Measurements from ENCODE around the gene CUZD1. TPM values are rescaled to one million over a fixed set of nuclear protein-coding genes. Genes with fewer than 3 reads are reported as not detected.

The CUZD1 gene
- total and polyA plus RNA-seq, 9 of the 15 experiments (the other 6 are each of a cell fraction or from before 2014, with no cell fraction given): 0.51 to 1.7 (median 1.1) TPM

DNA sequence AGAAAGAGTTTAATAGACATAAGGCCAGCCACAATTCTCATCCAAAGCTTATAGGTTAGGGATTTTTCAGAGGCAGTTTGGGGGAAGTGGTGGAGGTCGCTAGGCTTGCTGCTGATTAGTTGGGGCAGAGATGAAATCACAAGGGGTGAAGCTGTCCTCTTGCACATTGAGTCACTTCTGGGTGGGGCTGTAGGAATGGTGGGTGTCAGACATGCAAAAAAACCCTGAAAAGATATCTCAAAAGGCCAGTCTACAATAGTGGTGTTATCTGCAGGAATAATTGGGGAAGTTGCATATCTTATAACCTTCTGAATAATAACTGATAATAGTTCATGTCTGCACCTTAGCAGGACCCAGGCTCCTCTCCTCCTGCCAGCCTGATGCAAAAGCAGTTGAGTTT is 31.6 kb upstream of the CUZD1 start (continued):
- TF ChIP-seq ETS1 (conservative IDR thresholded peaks at IDR 0.05; ENCODE audit: control insufficient read depth, low read depth, low read length): no peak
- no peak for TF ChIP-seq DLX4 (CRISPR knock-in tag; IDR thresholded peaks at IDR 0.05)
- TF ChIP-seq ZNF253 (CRISPR knock-in tag; conservative IDR thresholded peaks at IDR 0.05): no peak
- TF ChIP-seq, protein P1, sequence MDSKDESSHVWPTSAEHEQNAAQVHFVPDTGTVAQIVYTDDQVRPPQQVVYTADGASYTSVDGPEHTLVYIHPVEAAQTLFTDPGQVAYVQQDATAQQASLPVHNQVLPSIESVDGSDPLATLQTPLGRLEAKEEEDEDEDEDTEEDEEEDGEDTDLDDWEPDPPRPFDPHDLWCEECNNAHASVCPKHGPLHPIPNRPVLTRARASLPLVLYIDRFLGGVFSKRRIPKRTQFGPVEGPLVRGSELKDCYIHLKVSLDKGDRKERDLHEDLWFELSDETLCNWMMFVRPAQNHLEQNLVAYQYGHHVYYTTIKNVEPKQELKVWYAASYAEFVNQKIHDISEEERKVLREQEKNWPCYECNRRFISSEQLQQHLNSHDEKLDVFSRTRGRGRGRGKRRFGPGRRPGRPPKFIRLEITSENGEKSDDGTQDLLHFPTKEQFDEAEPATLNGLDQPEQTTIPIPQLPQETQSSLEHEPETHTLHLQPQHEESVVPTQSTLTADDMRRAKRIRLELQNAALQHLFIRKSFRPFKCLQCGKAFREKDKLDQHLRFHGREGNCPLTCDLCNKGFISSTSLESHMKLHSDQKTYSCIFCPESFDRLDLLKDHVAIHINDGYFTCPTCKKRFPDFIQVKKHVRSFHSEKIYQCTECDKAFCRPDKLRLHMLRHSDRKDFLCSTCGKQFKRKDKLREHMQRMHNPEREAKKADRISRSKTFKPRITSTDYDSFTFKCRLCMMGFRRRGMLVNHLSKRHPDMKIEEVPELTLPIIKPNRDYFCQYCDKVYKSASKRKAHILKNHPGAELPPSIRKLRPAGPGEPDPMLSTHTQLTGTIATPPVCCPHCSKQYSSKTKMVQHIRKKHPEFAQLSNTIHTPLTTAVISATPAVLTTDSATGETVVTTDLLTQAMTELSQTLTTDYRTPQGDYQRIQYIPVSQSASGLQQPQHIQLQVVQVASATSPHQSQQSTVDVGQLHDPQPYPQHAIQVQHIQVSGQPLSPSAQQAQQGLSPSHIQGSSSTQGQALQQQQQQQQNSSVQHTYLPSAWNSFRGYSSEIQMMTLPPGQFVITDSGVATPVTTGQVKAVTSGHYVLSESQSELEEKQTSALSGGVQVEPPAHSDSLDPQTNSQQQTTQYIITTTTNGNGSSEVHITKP (IDR thresholded peaks at IDR 0.05; ENCODE audit: partially characterized antibody): no peak
- peak; percentile 84 for TF ChIP-seq ARID1B (IDR thresholded peaks at IDR 0.05)
- TF ChIP-seq NFE2L1 (tag; IDR thresholded peaks at IDR 0.05; ENCODE audit: borderline replicate concordance, low read depth): no peak
- peak; percentile 86 for TF ChIP-seq TEAD4 (IDR thresholded peaks at IDR 0.05; ENCODE audit: low read length)
- TF ChIP-seq TEAD4 (CRISPR knock-in tag; IDR thresholded peaks at IDR 0.05; ENCODE audit: borderline replicate concordance): no peak
- TF ChIP-seq, protein P2, sequence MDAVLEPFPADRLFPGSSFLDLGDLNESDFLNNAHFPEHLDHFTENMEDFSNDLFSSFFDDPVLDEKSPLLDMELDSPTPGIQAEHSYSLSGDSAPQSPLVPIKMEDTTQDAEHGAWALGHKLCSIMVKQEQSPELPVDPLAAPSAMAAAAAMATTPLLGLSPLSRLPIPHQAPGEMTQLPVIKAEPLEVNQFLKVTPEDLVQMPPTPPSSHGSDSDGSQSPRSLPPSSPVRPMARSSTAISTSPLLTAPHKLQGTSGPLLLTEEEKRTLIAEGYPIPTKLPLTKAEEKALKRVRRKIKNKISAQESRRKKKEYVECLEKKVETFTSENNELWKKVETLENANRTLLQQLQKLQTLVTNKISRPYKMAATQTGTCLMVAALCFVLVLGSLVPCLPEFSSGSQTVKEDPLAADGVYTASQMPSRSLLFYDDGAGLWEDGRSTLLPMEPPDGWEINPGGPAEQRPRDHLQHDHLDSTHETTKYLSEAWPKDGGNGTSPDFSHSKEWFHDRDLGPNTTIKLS (IDR thresholded peaks at IDR 0.05; ENCODE audit: borderline replicate concordance, low read depth): no peak
- TF ChIP-seq SIRT6 (IDR thresholded peaks at IDR 0.05; ENCODE audit: low read depth, low read length): no peak
- no peak for TF ChIP-seq ZNF75A (CRISPR knock-in tag; IDR thresholded peaks at IDR 0.05)
- peak; percentile 59 for TF ChIP-seq DPF2 (IDR thresholded peaks at IDR 0.05)
- no peak for TF ChIP-seq NR2C2 (CRISPR knock-in tag; IDR thresholded peaks at IDR 0.05)
- no peak for TF ChIP-seq NR2C2 (tag; IDR thresholded peaks at IDR 0.05)
- TF ChIP-seq MCM2 (IDR thresholded peaks at IDR 0.05; ENCODE audit: low read depth): no peak
- TF ChIP-seq TCF3 (CRISPR knock-in tag; IDR thresholded peaks at IDR 0.05): peak; percentile 70
- peak; percentile 55 for TF ChIP-seq KLF16 (IDR thresholded peaks at IDR 0.05)
- peak; percentile 51 for TF ChIP-seq SMARCE1 (IDR thresholded peaks at IDR 0.05)
- peak; percentile 71 for TF ChIP-seq CBFA2T2 (conservative IDR thresholded peaks at IDR 0.05)
- TF ChIP-seq JUND (IDR thresholded peaks at IDR 0.05; ENCODE audit: borderline replicate concordance, low read depth, low read length): peak; percentile 60; the same call in 1 of the 2 replicates
- peak; percentile 29; the same call in 1 of the 3 replicates for TF ChIP-seq JUND (tag; IDR thresholded peaks at IDR 0.05; ENCODE audit: borderline replicate concordance, low read depth, low read length)
